ENCODE results near the gene KRTAP2-3. TPM values are rescaled to one million over a fixed set of nuclear protein-coding genes. Genes with fewer than 3 reads are reported as not detected.
"Not testable (repeated sequence)": the region's sequence is repeated elsewhere in the genome, so short reads cannot be mapped to it uniquely, and the experiment has no call there.

KRTAP2-3 gene
- total RNA-seq (2014; rRNA removed; shearing (Covaris generic)) (not detected in 2 replicates), total RNA-seq (2022) (not detected in 2 replicates), Bru-seq, nascent RNA (percentile 7 among the genes with signal in this experiment), BruChase-seq, experiment 1, labeled RNA remaining after a 6-hour chase (not detected), BruChase-seq, experiment 2, labeled RNA remaining after a 2-hour chase (not detected)
- long read RNA-seq = 0 reads

- Histone ChIP-seq H3K36me3 (ENCODE audit: insufficient read depth, low read length) (no peaks in the 10 kb centered on the region), H3K27ac (ENCODE audit: low read depth, low read length, poor library complexity, severe bottlenecking) (no peak within 1 kb of the TSS), H2AFZ (ENCODE audit: low read length) (no peak within 1 kb of the TSS), H3K4me2 (ENCODE audit: low read length) (no peak within 1 kb of the TSS), H4K20me1 (ENCODE audit: insufficient read depth, low read length) (no peaks in the 10 kb centered on the region), H3K9me2 (ENCODE audit: insufficient read depth, low read length) (no peaks in the 10 kb centered on the region), H3K4me1 (ENCODE audit: insufficient read depth, low read length, poor library complexity, severe bottlenecking) (no peaks in the 10 kb centered on the region), H3K9me3 (ENCODE audit: low read length) (no peaks in the 10 kb centered on the region), H3K79me2 (ENCODE audit: insufficient read depth, low read depth, low read length) (no peaks in the 10 kb centered on the region), H3K4me3 (ENCODE audit: low read depth, low read length, poor library complexity, severe bottlenecking) (no peak within 1 kb of the TSS)
- intact Hi-C loops (cut with micrococcal nuclease; ENCODE audit: unreplicated experiment) = no loop called here
- no peak for DNase-seq (ENCODE audit: low spot score)
- TF ChIP-seq EZH2phosphoT487 (IDR thresholded peaks at IDR 0.05; ENCODE audit: borderline replicate concordance, low read depth, low read length) = no peak
- no peak for TF ChIP-seq CTCF (conservative IDR thresholded peaks at IDR 0.05; ENCODE audit: low read length)
- POLR2A ChIA-PET = no interaction called here
- CTCF ChIA-PET (ENCODE audit: unreplicated experiment) = no interaction called here
- BruUV-seq (replicated peaks) = no TSS peak
Observed at GRCh38 chr17:41060052-41060604, at the start of gene KRTAP2-3. KRTAP2-3 (minus strand) TSS chr17:41060114; CDS start chr17:41060050, 64 bp downstream.

- intact Hi-C loops (cut with micrococcal nuclease; ENCODE audit: unreplicated experiment); H3K4me2 ChIP-seq (ENCODE audit: low read length); H4K20me1 ChIP-seq (ENCODE audit: insufficient read depth, low read length); H3K4me3 ChIP-seq (ENCODE audit: low read depth, low read length, poor library complexity, severe bottlenecking); DNase-seq (ENCODE audit: low spot score); POLR2A ChIA-PET; H3K9me2 ChIP-seq (ENCODE audit: insufficient read depth, low read length); H3K79me2 ChIP-seq (ENCODE audit: insufficient read depth, low read depth, low read length); H2AFZ ChIP-seq (ENCODE audit: low read length); H3K36me3 ChIP-seq (ENCODE audit: insufficient read depth, low read length); H3K4me1 ChIP-seq (ENCODE audit: insufficient read depth, low read length, poor library complexity, severe bottlenecking); BruUV-seq (replicated peaks); CTCF ChIA-PET (ENCODE audit: unreplicated experiment); H3K27ac ChIP-seq (ENCODE audit: low read depth, low read length, poor library complexity, severe bottlenecking): not testable (repeated sequence)
- 0 out of 2 replicates have a peak, but pooled peaks cover 23% of the 10 kb centered on the region for H3K9me3 ChIP-seq (ENCODE audit: low read length)
Observed at GRCh38 chr17:41108728-41109386, 48.9 kb upstream of the KRTAP2-3 start.

- ChIA-PET POLR2A (no interaction called here), CTCF (ENCODE audit: unreplicated experiment) (no interaction called here)
- TF ChIP-seq CTCF (conservative IDR thresholded peaks at IDR 0.05; ENCODE audit: low read length) (no peak), EZH2phosphoT487 (IDR thresholded peaks at IDR 0.05; ENCODE audit: borderline replicate concordance, low read depth, low read length) (no peak)
- no peak for DNase-seq (ENCODE audit: low spot score)
- H3K9me3 ChIP-seq (ENCODE audit: low read length) = 0 out of 2 replicates have a peak, but pooled peaks cover 19% of the 10 kb centered on the region
- no peak overlapping the region for H2AFZ ChIP-seq (ENCODE audit: low read length)
- no peaks in the 10 kb centered on the region for H4K20me1 ChIP-seq (ENCODE audit: insufficient read depth, low read length)
- no peaks in the 10 kb centered on the region for H3K79me2 ChIP-seq (ENCODE audit: insufficient read depth, low read depth, low read length)
- BruUV-seq (replicated peaks) = no TSS peak
- no peaks in the 10 kb centered on the region for H3K4me1 ChIP-seq (ENCODE audit: insufficient read depth, low read length, poor library complexity, severe bottlenecking)
- no peaks in the 10 kb centered on the region for H3K36me3 ChIP-seq (ENCODE audit: insufficient read depth, low read length)
- no peak overlapping the region for H3K27ac ChIP-seq (ENCODE audit: low read depth, low read length, poor library complexity, severe bottlenecking)
- intact Hi-C loops (cut with micrococcal nuclease; ENCODE audit: unreplicated experiment) = no loop called here
- H3K4me2 ChIP-seq (ENCODE audit: low read length) = no peak overlapping the region
- H3K9me2 ChIP-seq (ENCODE audit: insufficient read depth, low read length) = no peaks in the 10 kb centered on the region
- H3K4me3 ChIP-seq (ENCODE audit: low read depth, low read length, poor library complexity, severe bottlenecking) = no peak overlapping the region
Observed at GRCh38 chr17:41107941-41108450, 48.1 kb upstream of the KRTAP2-3 start.

- H3K27ac ChIP-seq (ENCODE audit: low read depth, low read length, poor library complexity, severe bottlenecking); BruUV-seq (replicated peaks); CTCF ChIA-PET (ENCODE audit: unreplicated experiment); H3K36me3 ChIP-seq (ENCODE audit: insufficient read depth, low read length); intact Hi-C loops (cut with micrococcal nuclease; ENCODE audit: unreplicated experiment); DNase-seq (ENCODE audit: low spot score); H3K9me2 ChIP-seq (ENCODE audit: insufficient read depth, low read length); POLR2A ChIA-PET; H3K79me2 ChIP-seq (ENCODE audit: insufficient read depth, low read depth, low read length); H3K4me3 ChIP-seq (ENCODE audit: low read depth, low read length, poor library complexity, severe bottlenecking); H2AFZ ChIP-seq (ENCODE audit: low read length); H3K9me3 ChIP-seq (ENCODE audit: low read length); H3K4me2 ChIP-seq (ENCODE audit: low read length); H4K20me1 ChIP-seq (ENCODE audit: insufficient read depth, low read length); H3K4me1 ChIP-seq (ENCODE audit: insufficient read depth, low read length, poor library complexity, severe bottlenecking): not testable (repeated sequence)
Observed at GRCh38 chr17:41105347-41105746, 45.4 kb upstream of the KRTAP2-3 start, which contains the start of gene KRTAP4-9. KRTAP4-9 (plus strand) TSS chr17:41105389; CDS start chr17:41105389, 0 bp downstream.

Measured in OCI-LY7 (cell line).